K562 (cell line): Measurements from ENCODE around the gene CPEB1. TPM values are rescaled to one million over a fixed set of nuclear protein-coding genes. Genes with fewer than 3 reads are reported as not detected.

Source experiments
- AFF1 ChIP-seq, 2 experiments: fragments of 450-650 bp; IDR thresholded peaks; 2 replicates each; pipeline ENCODE4 v1.6.1; 2018; ENCODE audit warnings: mild to moderate bottlenecking in 2 of 2, low read depth in 1 of 2; ENCODE audit not compliant: partially characterized antibody in 2 of 2
- BRD9 ChIP-seq: fragments of 450-650 bp; IDR thresholded peaks from 2 replicates; pipeline ENCODE4 v1.6.1; 2018; ENCODE audit warnings: low read depth; ENCODE audit not compliant: partially characterized antibody
- ELK3 ChIP-seq: fragments of 450-650 bp; formaldehyde crosslinking; IDR thresholded peaks from 2 replicates; pipeline ENCODE4 v1.4.0; 2020; ENCODE audit warnings: mild to moderate bottlenecking
- FOXP4 ChIP-seq: sonication (generic); formaldehyde crosslinking; IDR thresholded peaks from 2 replicates; pipeline ENCODE4 v1.8.0; 2022; ENCODE audit warnings: mild to moderate bottlenecking, missing genetic modification reagents, borderline replicate concordance
- GTF2A2 ChIP-seq: IDR thresholded peaks from 2 replicates; pipeline ENCODE4 v1.6.1; 2016; ENCODE audit warnings: mild to moderate bottlenecking, missing genetic modification characterization, missing compliant biosample characterization
- KLF16 ChIP-seq: IDR thresholded peaks from 2 replicates; pipeline ENCODE4 v1.6.1; 2016; ENCODE audit warnings: antibody characterized with exemption
- MNT ChIP-seq, 2 experiments: fragments of 450-650 bp; conservative IDR thresholded peaks; 2 replicates each; pipeline ENCODE4 v1.6.1; 2017; ENCODE audit warnings: mild to moderate bottlenecking in 2 of 2, moderate library complexity in 2 of 2
- PCBP1 ChIP-seq: fragments of 200-400 bp; formaldehyde crosslinking; IDR thresholded peaks from 2 replicates; pipeline ENCODE4 v1.6.1; 2018; ENCODE audit warnings: mild to moderate bottlenecking, low read depth, low read length; ENCODE audit not compliant: poor library complexity, severe bottlenecking
- PPARD ChIP-seq: fragments of 250-450 bp; sonication (Bioruptor Pico); IDR thresholded peaks from 2 replicates; pipeline ENCODE4 v1.8.0; 2022; ENCODE audit warnings: inconsistent platforms, mild to moderate bottlenecking, moderate library complexity
- RNF219 ChIP-seq: fragments of 250-450 bp; sonication (Bioruptor Pico); IDR thresholded peaks from 2 replicates; pipeline ENCODE4 v1.5.0; 2022; ENCODE audit warnings: mild to moderate bottlenecking
- ZNF232 ChIP-seq: sonication (generic); formaldehyde crosslinking; IDR thresholded peaks from 2 replicates; pipeline ENCODE4 v1.8.0; 2022; ENCODE audit warnings: mild to moderate bottlenecking, missing genetic modification reagents
- ZNF277 ChIP-seq: fragments of 250-450 bp; sonication (Bioruptor Pico); IDR thresholded peaks from 2 replicates; pipeline ENCODE4 v1.8.0; 2022; ENCODE audit warnings: inconsistent platforms, mild to moderate bottlenecking, moderate library complexity, borderline replicate concordance
- ZNF41 ChIP-seq: fragments of 250-450 bp; sonication (Bioruptor Pico); conservative IDR thresholded peaks from 2 replicates; pipeline ENCODE4 v1.4.0; 2020; ENCODE audit warnings: mild to moderate bottlenecking
- polyA plus RNA-seq, 8 experiments: library from polyadenylated mRNA; depleted of rRNA in 4 of 8; stranded (reverse) in 5 of 8; unstranded in 3 of 8; fragments of >200 nt; fragmentation: Nextera tagmentation in 2 of 8; fragmentation: Illumina TruSeq in 1 of 8; extraction: Ambion mirVana in 2 of 8; extraction: Trizol in 1 of 8; gene quantifications; 2 replicates each; pipeline versions ENCODE4 v1.2.1 to v1.2.3, GENCODE V29; 2011 to 2014; ENCODE audit warnings: inconsistent platforms in 1 of 8, missing spikeins in 1 of 8
- total RNA-seq, 7 experiments: library from RNA; depleted of rRNA in 6 of 7; stranded (reverse); fragments of >200 nt in 6 of 7; fragmentation: Illumina TruSeq in 2 of 7; extraction: Trizol in 2 of 7; gene quantifications; 2 replicates each; pipeline versions ENCODE4 v1.2.1 to v1.2.3, GENCODE V29; 2011 to 2021; ENCODE audit warnings: low replicate concordance in 1 of 7

Gene CPEB1
- total and polyA plus RNA-seq, 9 of the 15 experiments (the other 6 are each of a cell fraction or from before 2014, with no cell fraction given): 2.2 to 13.4 (median 9.7) TPM

- TF ChIP-seq FOXP4 (CRISPR knock-in tag) (peak; percentile 78; the same call in 1 of the 2 replicates), AFF1 (IDR thresholded peaks at IDR 0.05; ENCODE audit: low read depth in 1 of 2, partially characterized antibody in 2 of 2) (no peak), PPARD (no peak), ZNF232 (CRISPR knock-in tag) (peak; percentile 84), KLF16 (no peak), GTF2A2 (tag) (no peak), ZNF277 (no peak), ELK3 (CRISPR knock-in tag) (no peak), RNF219 (CRISPR knock-in tag) (no peak), MNT (conservative IDR thresholded peaks at IDR 0.05) (peak; percentile 76 to 91), BRD9 (no peak), PCBP1 (peak; percentile 79), ZNF41 (CRISPR knock-in tag) (no peak)
Measured at GRCh38 chr15:82647045-82647834, at the start of gene CPEB1 (continued).
